ENCODE measurements around the gene EIF4B. TPM values are rescaled to one million over a fixed set of nuclear protein-coding genes. Genes with fewer than 3 reads are reported as not detected.
A peak's percentile ranks its signal among the peaks of the same experiment; 100 is the strongest.

The EIF4B gene
- total and polyA plus RNA-seq, 9 of the 15 experiments (the other 6 are each of a cell fraction or from before 2014, with no cell fraction given), result 138 to 669 (median 552) TPM

GRCh38 chr12:53052419-53053217 lies 46.4 kb downstream of the EIF4B start:
- H3K9me3 ChIP-seq (replicated peaks; ENCODE audit: control insufficient read depth, insufficient read depth, low read depth, low read length), result no peaks in the 10 kb centered on the region
- no peaks in the 10 kb centered on the region for H4K20me1 ChIP-seq (replicated peaks; ENCODE audit: control insufficient read depth, insufficient read depth, low read length)
- no peak for ATAC-seq
- no peaks in the 10 kb centered on the region for H3K9me1 ChIP-seq (ENCODE audit: control insufficient read depth, insufficient read depth, low read length)
- H3K4me1 ChIP-seq (replicated peaks in 1 of 2; ENCODE audit: control insufficient read depth in 2 of 2, insufficient read depth in 2 of 2, low read length in 2 of 2), result peaks cover 49 to 87% of the 10 kb centered on the region in 2 experiments
- no peaks in the 10 kb centered on the region for H3K27me3 ChIP-seq (ENCODE audit: control insufficient read depth in 2 of 2, insufficient read depth in 2 of 2, low read length in 2 of 2)
- ChIA-PET CTCF (ENCODE audit: low intra/inter-chr PET ratio) (interaction anchor here (0.7 kb wide), 1 partner anchor 476 kb away, joined by 3 read pairs; no protein-coding TSS in a partner anchor), POLR2A (interaction anchor here (0.6 to 1.9 kb wide), 3 partner anchors 8 to 134 kb away, joined by 3 to 6 read pairs (median 4); no protein-coding TSS in a partner anchor)
- in situ Hi-C loops (cut with MboI), result no loop called here
- TF ChIP-seq ZFP36 (IDR thresholded peaks at IDR 0.05; ENCODE audit: low read depth, low read length, partially characterized antibody) (no peak), CREB1 (IDR thresholded peaks at IDR 0.05) (no peak), CREB1 (CRISPR knock-in tag; IDR thresholded peaks at IDR 0.05) (no peak), CXXC5 (CRISPR knock-in tag; IDR thresholded peaks at IDR 0.05) (no peak), FOXP1 (CRISPR knock-in tag; IDR thresholded peaks at IDR 0.05) (no peak), MIER1 (IDR thresholded peaks at IDR 0.05; ENCODE audit: low read depth) (no peak), SMAD3 (CRISPR knock-in tag; conservative IDR thresholded peaks at IDR 0.05) (no peak), SMARCC2 (IDR thresholded peaks at IDR 0.05; ENCODE audit: low read depth) (no peak), SRSF3 (IDR thresholded peaks at IDR 0.05; ENCODE audit: insufficient read depth, low read length) (no peak), KLF10 (CRISPR knock-in tag; IDR thresholded peaks at IDR 0.05) (no peak), GTF2F1 (IDR thresholded peaks at IDR 0.05; ENCODE audit: low read depth, low read length) (no peak), RUNX1 (IDR thresholded peaks at IDR 0.05; ENCODE audit: low read depth) (no peak), ZNF764 (CRISPR knock-in tag; IDR thresholded peaks at IDR 0.05; ENCODE audit: low read depth) (no peak), ARID3B (CRISPR knock-in tag; IDR thresholded peaks at IDR 0.05; ENCODE audit: borderline replicate concordance) (no peak), SMARCE1 (IDR thresholded peaks at IDR 0.05) (no peak), ZNF24 (IDR thresholded peaks at IDR 0.05) (no peak), ZNF217 (CRISPR knock-in tag; IDR thresholded peaks at IDR 0.05) (no peak), ZNF12 (CRISPR knock-in tag; IDR thresholded peaks at IDR 0.05) (no peak), MAZ (CRISPR knock-in tag; conservative IDR thresholded peaks at IDR 0.05 in 1 of 2, IDR thresholded peaks at IDR 0.05 in 1 of 2) (no peak), KHSRP (IDR thresholded peaks at IDR 0.05) (no peak)
- DNase-seq (ENCODE audit: extremely low read depth in 1 of 4, low spot score in 3 of 4), result no peak
- FAIRE-seq, result no peak
- H3K4me3 ChIP-seq, result no peak overlapping the region
- BruUV-seq (replicated peaks), result no TSS peak
- H3K36me3 ChIP-seq (ENCODE audit: control insufficient read depth, insufficient read depth, low read length), result peaks cover 2% of the 10 kb centered on the region; the same call in 1 of the 3 replicates
- H3K4me2 ChIP-seq (ENCODE audit: insufficient read depth, low read length), result no peak overlapping the region
- H3K27ac ChIP-seq (ENCODE audit: extremely low read depth, low read depth, low read length), result no peak overlapping the region
- peaks cover 7% of the 10 kb centered on the region; the same call in 2 of the 3 replicates for H3K79me2 ChIP-seq (ENCODE audit: control insufficient read depth, insufficient read depth, low read length)
- peak overlapping the region in 1 of 2 experiments; percentile 60; a peak in 1 of 4 replicates for H3K9ac ChIP-seq (ENCODE audit: insufficient read depth in 1 of 2, low read depth in 2 of 2, low read length in 2 of 2)
- no peak overlapping the region for H2AFZ ChIP-seq (ENCODE audit: low read depth, low read length)
- WGBS (ENCODE audit: insufficient coverage, low coverage, missing lambda C conversion rate), result 98% methylated on average over 6 of the region's 11 CpGs
- intact Hi-C loops (cut with micrococcal nuclease), result no loop called here
